Endothelial cell (in vitro differentiated cells): ENCODE results near the gene GFOD1. TPM values are rescaled to one million over a fixed set of nuclear protein-coding genes. Genes with fewer than 3 reads are reported as not detected.

Source experiments
- DNase-seq: peaks from one replicate; pipeline ENCODE4 v3.0.0; 2021; ENCODE audit warnings: low spot score
- H3K27ac Mint-ChIP-seq: one replicate; pipeline ENCODE4 v1.8.0; 2021; ENCODE audit warnings: mixed read lengths, inconsistent platforms; ENCODE audit not compliant: unreplicated experiment
- H3K27me3 Mint-ChIP-seq: one replicate; pipeline ENCODE4 v1.8.0; 2021; ENCODE audit warnings: mild to moderate bottlenecking, moderate library complexity, mixed read lengths, inconsistent platforms; ENCODE audit not compliant: unreplicated experiment
- H3K36me3 Mint-ChIP-seq: one replicate; pipeline ENCODE4 v1.8.0; 2021; ENCODE audit warnings: mild to moderate bottlenecking, low read depth, mixed read lengths, inconsistent platforms; ENCODE audit not compliant: unreplicated experiment
- H3K4me1 Mint-ChIP-seq: one replicate; pipeline ENCODE4 v1.8.0; 2021; ENCODE audit warnings: mild to moderate bottlenecking, mixed read lengths, inconsistent platforms; ENCODE audit not compliant: unreplicated experiment
- H3K4me3 Mint-ChIP-seq: one replicate; pipeline ENCODE4 v1.8.0; 2021; ENCODE audit warnings: mild to moderate bottlenecking, mixed read lengths, inconsistent platforms; ENCODE audit not compliant: unreplicated experiment
- H3K9me3 Mint-ChIP-seq: one replicate; pipeline ENCODE4 v1.8.0; 2021; ENCODE audit warnings: mixed read lengths, inconsistent platforms; ENCODE audit not compliant: unreplicated experiment
- CTCF ChIP-seq: fragments of 200-600 bp; sonication (generic); IDR thresholded peaks from one replicate; pipeline ENCODE4 v1.5.0; 2021; ENCODE audit warnings: antibody characterized with exemption; ENCODE audit not compliant: unreplicated experiment
- total RNA-seq: library from RNA; stranded (reverse); fragmentation: NEBNext Ultra II Directional; extraction: Animal tissue kit (Norgen Biotek cat#: 25700); gene quantifications from one replicate; pipeline ENCODE4 v1.2.1, GENCODE V29; 2021; ENCODE audit not compliant: unreplicated experiment

GFOD1 gene
- total RNA-seq, 1 donor from 2014 or later: 47.6 TPM

DNA sequence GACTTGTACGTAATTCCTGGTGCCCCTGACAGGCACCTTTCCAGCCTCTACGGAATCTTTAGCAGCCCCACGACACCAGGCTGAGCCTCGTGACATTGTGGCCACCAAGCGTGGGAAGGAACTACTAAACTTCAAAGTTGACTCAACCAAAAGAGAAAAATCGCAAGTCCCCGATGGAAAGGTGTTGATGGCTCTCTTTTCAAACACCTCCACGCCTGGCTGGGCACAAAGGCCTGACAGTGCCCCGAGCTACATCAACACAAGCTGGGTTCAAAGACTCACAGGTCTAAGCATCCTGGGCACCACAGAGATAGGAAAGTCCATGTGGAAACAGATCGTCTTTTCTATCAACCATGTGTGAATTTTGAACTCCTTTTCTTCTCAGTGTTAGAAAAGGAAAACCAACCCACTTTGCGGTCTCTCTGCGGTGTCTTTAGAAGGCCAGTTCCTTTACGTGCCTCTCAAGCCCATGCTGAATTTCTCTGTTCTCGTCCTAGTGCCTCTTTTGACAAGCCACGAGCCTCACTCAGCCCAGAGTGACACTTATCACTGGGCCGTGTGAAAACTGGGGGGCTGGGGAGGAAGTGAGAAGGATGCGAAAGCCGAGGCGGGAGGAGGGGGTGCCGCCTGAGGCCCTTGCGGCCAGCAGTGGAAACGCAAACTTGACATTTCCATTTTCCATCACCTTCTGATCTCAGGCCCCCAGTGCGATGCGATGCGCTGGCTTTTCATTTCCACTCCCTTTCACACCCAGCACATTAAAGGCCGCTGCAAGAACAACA, 59.4 kb downstream of the GFOD1 start:
- Mint-ChIP-seq H3K9me3 (no peaks in the 10 kb centered on the region), H3K27ac (peak overlapping the region; percentile 74), H3K4me3 (no peak overlapping the region), H3K27me3 (peaks cover 9% of the 10 kb centered on the region), H3K36me3 (peaks cover 4% of the 10 kb centered on the region), H3K4me1 (peaks cover 67% of the 10 kb centered on the region)
- DNase-seq: no peak
- peak; percentile 25 for TF ChIP-seq CTCF

GRCh38 chr6:13427316-13427715, 60.1 kb downstream of the GFOD1 start:
- Mint-ChIP-seq H3K27me3 (peaks cover 9% of the 10 kb centered on the region), H3K27ac (no peak overlapping the region), H3K36me3 (peaks cover 4% of the 10 kb centered on the region), H3K9me3 (no peaks in the 10 kb centered on the region), H3K4me1 (peaks cover 67% of the 10 kb centered on the region), H3K4me3 (no peak overlapping the region)
- no peak for TF ChIP-seq CTCF
- no peak for DNase-seq

DNA sequence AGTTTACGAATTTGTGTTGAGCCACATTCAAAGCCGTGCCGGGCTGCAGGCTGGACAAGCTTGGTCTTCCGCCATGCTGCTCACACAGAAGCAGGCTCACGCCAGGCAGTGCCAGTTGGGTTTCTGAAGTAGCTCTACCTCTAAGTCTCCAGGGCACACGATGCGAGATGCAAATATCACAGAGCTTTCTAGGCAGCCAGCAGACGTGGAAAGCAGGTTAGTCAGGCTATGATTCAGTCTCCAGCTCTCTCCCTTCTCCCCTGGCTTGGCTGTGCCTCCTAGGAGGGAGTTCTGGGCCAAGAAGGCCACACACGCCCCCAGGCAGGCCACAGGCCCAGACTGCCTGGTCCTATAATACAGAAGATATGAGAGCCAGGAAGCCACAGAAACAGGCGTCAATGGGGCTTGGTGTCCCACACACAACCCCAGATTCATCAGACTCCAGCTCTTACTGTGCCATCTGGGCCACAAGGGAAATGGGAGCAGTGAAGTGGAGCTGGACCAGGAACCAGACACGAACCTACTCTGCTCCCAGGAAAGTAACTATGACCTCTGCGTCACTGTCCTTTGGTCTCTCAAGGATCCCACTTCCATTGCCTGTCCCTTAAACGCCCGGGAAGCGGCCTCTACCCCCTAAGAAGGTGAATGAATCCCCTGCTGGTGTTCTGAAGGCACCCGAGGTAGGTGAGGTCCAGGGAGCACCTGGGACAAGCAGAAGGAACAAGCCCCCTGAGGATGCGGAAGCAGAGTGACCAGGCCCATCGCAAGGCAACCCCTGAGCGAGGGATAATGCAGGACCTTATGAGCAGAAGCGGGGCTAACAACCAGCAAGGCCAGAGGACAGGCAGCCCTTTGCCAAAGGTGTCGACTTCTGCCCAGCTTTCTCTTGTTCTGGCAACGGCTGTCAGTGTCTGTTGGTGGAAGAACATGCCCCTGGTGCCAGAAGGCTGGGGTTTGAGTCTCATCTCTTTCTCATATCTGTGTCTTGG, 61.2 kb downstream of the GFOD1 start:
- H3K27ac Mint-ChIP-seq: peak overlapping the region; percentile 57
- DNase-seq: no peak
- no peaks in the 10 kb centered on the region for H3K9me3 Mint-ChIP-seq
- no peak for TF ChIP-seq CTCF
- peaks cover 67% of the 10 kb centered on the region for H3K4me1 Mint-ChIP-seq
- H3K36me3 Mint-ChIP-seq: peaks cover 9% of the 10 kb centered on the region
- peaks cover 9% of the 10 kb centered on the region for H3K27me3 Mint-ChIP-seq
- H3K4me3 Mint-ChIP-seq: peak overlapping the region; percentile 51

DNA sequence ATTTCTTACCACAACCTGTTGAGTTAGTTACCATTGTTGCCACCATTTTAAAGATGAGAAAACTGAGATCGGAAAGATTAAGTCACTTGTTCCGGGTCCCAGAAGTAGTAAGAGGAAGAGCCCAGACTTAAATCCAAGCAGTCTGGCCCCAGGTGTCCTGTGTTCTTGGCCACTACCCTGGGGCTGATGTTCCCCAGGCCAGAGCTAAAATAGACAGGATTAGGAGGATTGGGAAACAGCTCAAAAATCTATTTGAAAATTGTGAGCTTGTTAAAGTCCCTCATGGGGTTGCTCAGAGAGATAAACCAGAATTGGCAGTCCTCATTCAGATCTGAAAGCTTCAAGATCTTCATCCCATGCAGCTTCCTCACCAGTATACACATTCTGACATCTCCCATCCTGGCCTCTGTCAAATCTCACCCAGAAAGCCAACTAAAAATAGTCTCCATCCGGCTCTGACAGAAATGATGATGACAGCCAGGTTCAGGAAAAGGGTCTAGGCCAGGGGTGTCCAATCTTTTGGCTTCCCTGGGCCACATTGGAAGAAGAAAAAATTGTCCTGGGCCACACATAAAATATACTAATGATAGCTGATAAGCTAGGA, 62.0 kb downstream of the GFOD1 start:
- TF ChIP-seq CTCF: no peak
- H3K27ac Mint-ChIP-seq: peak overlapping the region; percentile 82
- H3K4me3 Mint-ChIP-seq: no peak overlapping the region
- H3K27me3 Mint-ChIP-seq: peaks cover 7% of the 10 kb centered on the region
- peaks cover 9% of the 10 kb centered on the region for H3K36me3 Mint-ChIP-seq
- H3K4me1 Mint-ChIP-seq: peaks cover 71% of the 10 kb centered on the region
- no peak for DNase-seq
- H3K9me3 Mint-ChIP-seq: no peaks in the 10 kb centered on the region
